ENCODE results near the gene BLMH. TPM values are rescaled to one million over a fixed set of nuclear protein-coding genes. Genes with fewer than 3 reads are reported as not detected.

BLMH gene
- total and polyA plus RNA-seq, 2 donors (not counting 1 experiment from before 2014, with no cell fraction given) = 23.0 to 26.1 TPM

GRCh38 chr17:30241051-30241450 is 50.7 kb downstream of the BLMH start:
- H3K9me3 ChIP-seq (ENCODE audit: control insufficient read depth, insufficient read depth, low read depth, low read length) = no peaks in the 10 kb centered on the region
- H2AFZ ChIP-seq (ENCODE audit: low read length) = no peak overlapping the region
- H4K20me1 ChIP-seq (ENCODE audit: control insufficient read depth, extremely low read depth, insufficient read depth, low read length) = no peaks in the 10 kb centered on the region
- TF ChIP-seq, protein P1, sequence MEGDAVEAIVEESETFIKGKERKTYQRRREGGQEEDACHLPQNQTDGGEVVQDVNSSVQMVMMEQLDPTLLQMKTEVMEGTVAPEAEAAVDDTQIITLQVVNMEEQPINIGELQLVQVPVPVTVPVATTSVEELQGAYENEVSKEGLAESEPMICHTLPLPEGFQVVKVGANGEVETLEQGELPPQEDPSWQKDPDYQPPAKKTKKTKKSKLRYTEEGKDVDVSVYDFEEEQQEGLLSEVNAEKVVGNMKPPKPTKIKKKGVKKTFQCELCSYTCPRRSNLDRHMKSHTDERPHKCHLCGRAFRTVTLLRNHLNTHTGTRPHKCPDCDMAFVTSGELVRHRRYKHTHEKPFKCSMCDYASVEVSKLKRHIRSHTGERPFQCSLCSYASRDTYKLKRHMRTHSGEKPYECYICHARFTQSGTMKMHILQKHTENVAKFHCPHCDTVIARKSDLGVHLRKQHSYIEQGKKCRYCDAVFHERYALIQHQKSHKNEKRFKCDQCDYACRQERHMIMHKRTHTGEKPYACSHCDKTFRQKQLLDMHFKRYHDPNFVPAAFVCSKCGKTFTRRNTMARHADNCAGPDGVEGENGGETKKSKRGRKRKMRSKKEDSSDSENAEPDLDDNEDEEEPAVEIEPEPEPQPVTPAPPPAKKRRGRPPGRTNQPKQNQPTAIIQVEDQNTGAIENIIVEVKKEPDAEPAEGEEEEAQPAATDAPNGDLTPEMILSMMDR (conservative IDR thresholded peaks at IDR 0.05 in 1 of 2, IDR thresholded peaks at IDR 0.05 in 1 of 2; ENCODE audit: low read depth in 1 of 2, low read length in 2 of 2) = no peak
- no peaks in the 10 kb centered on the region for H3K79me2 ChIP-seq (ENCODE audit: control insufficient read depth, insufficient read depth, low read length)
- H3K4me2 ChIP-seq (ENCODE audit: extremely low read depth, insufficient read depth, low read length) = no peak overlapping the region
- DNase-seq (ENCODE audit: low read depth in 2 of 2) = no peak
- H3K9ac ChIP-seq (ENCODE audit: insufficient read depth, low read length) = no peak overlapping the region
- no peaks in the 10 kb centered on the region for H3K36me3 ChIP-seq (ENCODE audit: control insufficient read depth, insufficient read depth, low read length)
- H3K27me3 ChIP-seq (ENCODE audit: control insufficient read depth, insufficient read depth, low read length) = peaks cover 15% of the 10 kb centered on the region
- no peak overlapping the region for H3K4me3 ChIP-seq (replicated peaks in 1 of 4; ENCODE audit: control extremely low read depth in 1 of 4, insufficient read depth in 1 of 4, low read depth in 3 of 4, low read length in 4 of 4)
- H3K4me1 ChIP-seq (ENCODE audit: control insufficient read depth, extremely low read depth, insufficient read depth, low read length) = no peaks in the 10 kb centered on the region
- H3K27ac ChIP-seq (ENCODE audit: insufficient read depth, low read length) = no peak overlapping the region

DNA sequence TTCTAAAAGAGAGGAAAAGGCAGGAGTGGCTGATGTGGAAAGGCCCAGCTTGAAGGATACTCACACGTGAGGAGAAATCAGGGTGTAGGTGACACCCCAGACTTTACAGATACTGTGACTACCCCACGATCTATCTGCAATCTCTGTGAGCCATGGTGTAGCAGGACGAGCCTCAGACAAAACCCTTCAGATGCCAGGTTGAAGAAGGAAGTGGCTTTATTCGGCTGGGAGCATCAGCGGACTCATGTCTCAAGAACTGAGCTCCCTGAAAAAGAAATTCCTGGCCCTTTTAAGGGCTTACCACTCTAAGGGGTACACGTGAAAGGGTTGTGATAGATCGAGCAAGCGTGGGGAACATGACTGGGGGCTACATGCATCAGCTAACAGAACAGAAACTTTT is 51.6 kb downstream of the BLMH start:
- Histone ChIP-seq H3K4me1 (ENCODE audit: control insufficient read depth, extremely low read depth, insufficient read depth, low read length) (peaks cover 3% of the 10 kb centered on the region), H3K4me2 (ENCODE audit: extremely low read depth, insufficient read depth, low read length) (no peak overlapping the region), H4K20me1 (ENCODE audit: control insufficient read depth, extremely low read depth, insufficient read depth, low read length) (no peaks in the 10 kb centered on the region), H3K27me3 (ENCODE audit: control insufficient read depth, insufficient read depth, low read length) (peaks cover 23% of the 10 kb centered on the region), H3K79me2 (ENCODE audit: control insufficient read depth, insufficient read depth, low read length) (no peaks in the 10 kb centered on the region), H3K9me3 (ENCODE audit: control insufficient read depth, insufficient read depth, low read depth, low read length) (no peaks in the 10 kb centered on the region), H2AFZ (ENCODE audit: low read length) (no peak overlapping the region), H3K27ac (ENCODE audit: insufficient read depth, low read length) (no peak overlapping the region), H3K36me3 (ENCODE audit: control insufficient read depth, insufficient read depth, low read length) (no peaks in the 10 kb centered on the region), H3K9ac (ENCODE audit: insufficient read depth, low read length) (no peak overlapping the region), H3K4me3 (replicated peaks in 1 of 4; ENCODE audit: control extremely low read depth in 1 of 4, insufficient read depth in 1 of 4, low read depth in 3 of 4, low read length in 4 of 4) (no peak overlapping the region)
- TF ChIP-seq, protein P1 (conservative IDR thresholded peaks at IDR 0.05 in 1 of 2, IDR thresholded peaks at IDR 0.05 in 1 of 2; ENCODE audit: low read depth in 1 of 2, low read length in 2 of 2) = no peak
- TF ChIP-seq EZH2 (IDR thresholded peaks at IDR 0.05; ENCODE audit: low read length, missing control alignments) = no peak
- DNase-seq (ENCODE audit: low read depth in 2 of 2) = no peak

- H3K4me3 ChIP-seq (replicated peaks in 1 of 4; ENCODE audit: control extremely low read depth in 1 of 4, insufficient read depth in 1 of 4, low read depth in 3 of 4, low read length in 4 of 4) = no peak overlapping the region
- no peak for DNase-seq (ENCODE audit: low read depth in 2 of 2)
- H3K27ac ChIP-seq (ENCODE audit: insufficient read depth, low read length) = no peak overlapping the region
- H3K27me3 ChIP-seq (ENCODE audit: control insufficient read depth, insufficient read depth, low read length) = peaks cover 33% of the 10 kb centered on the region
- H3K9ac ChIP-seq (ENCODE audit: insufficient read depth, low read length) = no peak overlapping the region
- H3K79me2 ChIP-seq (ENCODE audit: control insufficient read depth, insufficient read depth, low read length) = no peaks in the 10 kb centered on the region
- no peak overlapping the region for H2AFZ ChIP-seq (ENCODE audit: low read length)
- no peak for TF ChIP-seq EZH2 (IDR thresholded peaks at IDR 0.05; ENCODE audit: low read length, missing control alignments)
- TF ChIP-seq, protein P1 (conservative IDR thresholded peaks at IDR 0.05 in 1 of 2, IDR thresholded peaks at IDR 0.05 in 1 of 2; ENCODE audit: low read depth in 1 of 2, low read length in 2 of 2) = no peak
- no peaks in the 10 kb centered on the region for H4K20me1 ChIP-seq (ENCODE audit: control insufficient read depth, extremely low read depth, insufficient read depth, low read length)
- peaks cover 3% of the 10 kb centered on the region for H3K4me1 ChIP-seq (ENCODE audit: control insufficient read depth, extremely low read depth, insufficient read depth, low read length)
- H3K36me3 ChIP-seq (ENCODE audit: control insufficient read depth, insufficient read depth, low read length) = no peaks in the 10 kb centered on the region
- H3K4me2 ChIP-seq (ENCODE audit: extremely low read depth, insufficient read depth, low read length) = no peak overlapping the region
- H3K9me3 ChIP-seq (ENCODE audit: control insufficient read depth, insufficient read depth, low read depth, low read length) = no peaks in the 10 kb centered on the region
Observed at GRCh38 chr17:30239089-30239462, 52.7 kb downstream of the BLMH start.

Measured in fibroblast of lung (primary cell).